Erythroblast (primary cell): ENCODE data around the gene SRGAP3.

Experiments used
- GATA1 ChIP-seq: IDR thresholded peaks from 2 replicates; pipeline ENCODE4 v1.6.1; 2011; ENCODE audit warnings: low read depth, mild to moderate bottlenecking, control low read depth, low read length, moderate library complexity
- POLR2A ChIP-seq: IDR thresholded peaks from 2 replicates; pipeline ENCODE4 v1.6.1; 2011; ENCODE audit warnings: mild to moderate bottlenecking, low read length

DNA sequence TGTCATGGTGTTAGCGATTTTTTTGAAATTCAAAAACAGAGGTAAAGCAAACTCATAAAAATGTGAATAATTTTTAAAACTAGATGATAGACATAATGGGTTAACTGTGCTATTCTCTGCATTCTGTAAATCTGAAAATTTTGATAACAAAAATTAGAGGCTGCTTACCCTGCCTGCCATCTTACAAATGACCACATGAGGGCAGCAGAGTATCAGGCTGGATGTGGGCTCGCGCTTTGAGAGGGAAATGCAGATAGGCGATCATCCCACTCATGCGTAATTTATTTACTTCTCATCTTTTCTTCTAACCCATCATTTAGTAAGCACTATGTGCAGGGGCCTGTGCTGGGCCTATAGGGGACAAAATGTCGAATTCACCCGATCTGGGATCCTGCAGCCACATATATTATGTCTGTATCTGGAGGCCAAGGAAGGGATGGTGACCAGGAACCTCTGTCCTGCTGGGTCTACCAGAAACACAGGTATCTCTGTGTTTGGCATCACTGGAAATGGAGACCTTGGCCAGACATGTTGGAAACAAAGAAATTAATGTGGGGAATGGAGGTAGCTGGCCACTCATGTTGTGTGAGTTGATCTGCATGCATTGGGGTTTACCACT lies 278.4 kb downstream of the SRGAP3 start:
- TF ChIP-seq POLR2A (no peak), GATA1 (no peak)
